ENCODE results near the gene ABCB1. TPM values are rescaled to one million over a fixed set of nuclear protein-coding genes. Genes with fewer than 3 reads are reported as not detected.

Gene ABCB1
- total and polyA plus RNA-seq, 2 of the 13 experiments (the other 11 are each of a cell fraction or from before 2014, with no cell fraction given): 42.8 to 52.6 TPM

- TF ChIP-seq ARID4A (CRISPR knock-in tag; IDR thresholded peaks at IDR 0.05; ENCODE audit: borderline replicate concordance) (peak; percentile 26; the same call in 1 of the 2 replicates), RNF219 (CRISPR knock-in tag; IDR thresholded peaks at IDR 0.05) (no peak), ZSCAN31 (CRISPR knock-in tag; IDR thresholded peaks at IDR 0.05; ENCODE audit: low read depth) (0 out of 2 replicates have a peak, but pooled peaks have one; percentile 27), ZNF788 (CRISPR knock-in tag; IDR thresholded peaks at IDR 0.05; ENCODE audit: borderline replicate concordance) (0 out of 2 replicates have a peak, but pooled peaks have one; percentile 21), GATA4 (IDR thresholded peaks at IDR 0.05; ENCODE audit: borderline replicate concordance, low read depth) (no peak; the same call in 1 of the 2 replicates), ZNF530 (CRISPR knock-in tag; IDR thresholded peaks at IDR 0.05; ENCODE audit: low read depth) (no peak), TFE3 (CRISPR knock-in tag; IDR thresholded peaks at IDR 0.05) (peak; percentile 97), ZSCAN5A (CRISPR knock-in tag; IDR thresholded peaks at IDR 0.05; ENCODE audit: borderline replicate concordance) (no peak), ERF (CRISPR knock-in tag; IDR thresholded peaks at IDR 0.05) (peak; percentile 74; the same call in 1 of the 2 replicates), U2AF2 (IDR thresholded peaks at IDR 0.05; ENCODE audit: low read depth, low read length) (no peak), MZF1 (CRISPR knock-in tag; IDR thresholded peaks at IDR 0.05; ENCODE audit: borderline replicate concordance) (no peak), KLF12 (CRISPR knock-in tag; IDR thresholded peaks at IDR 0.05; ENCODE audit: borderline replicate concordance) (no peak), ZNF574 (CRISPR knock-in tag; IDR thresholded peaks at IDR 0.05) (0 out of 2 replicates have a peak, but pooled peaks have one; percentile 30), ZNF557 (CRISPR knock-in tag; IDR thresholded peaks at IDR 0.05) (no peak), ZNF44 (CRISPR knock-in tag; IDR thresholded peaks at IDR 0.05) (no peak)
Measured at GRCh38 chr7:87548123-87548919, 52.4 kb downstream of the ABCB1 start (continued).
